PC-9 (cell line): ENCODE data around the gene ARHGEF28. TPM values are rescaled to one million over a fixed set of nuclear protein-coding genes. Genes with fewer than 3 reads are reported as not detected.

Experiments
- BruUV-seq: library from RNA; stranded (reverse); fragments of 400-500 nt; replicated peaks from 2 replicates; lab custom pipeline; 2021; lab: Mats Ljungman, UMichigan
- CTCF ChIA-PET: fragments of 300-600 bp; sonication (Branson Sonifier 250); formaldehyde crosslinking; loops from one replicate; lab custom pipeline; 2022; ENCODE audit warnings: antibody characterized with exemption; lab: Charles Lee
- POLR2A ChIA-PET: fragments of 300-600 bp; sonication (Branson Sonifier 250); formaldehyde crosslinking; loops from one replicate; lab custom pipeline; 2022; ENCODE audit warnings: antibody characterized with exemption; ENCODE audit not compliant: unreplicated experiment; lab: Charles Lee
- DNase-seq, 2 experiments: peaks; one replicate each; pipeline versions ENCODE4 v3.0.0 to v3.0.0-alpha.2; 2015 to 2022; ENCODE audit warnings: mixed read lengths in 1 of 2
- H2AFZ ChIP-seq: fragments of 200-600 bp; sonication (generic); 2 replicates; pipeline ENCODE4 v1.8.1; 2017; ENCODE audit warnings: antibody characterized with exemption
- H3F3A ChIP-seq: fragments of 200-600 bp; sonication (generic); 2 replicates; pipeline ENCODE4 v1.8.1; 2017; ENCODE audit warnings: antibody characterized with exemption, mild to moderate bottlenecking, low read depth; ENCODE audit not compliant: insufficient read depth
- H3K27ac ChIP-seq: fragments of 200-600 bp; sonication (generic); 2 replicates; pipeline ENCODE4 v1.6.1; 2016; ENCODE audit warnings: mixed run types
- H3K27me3 ChIP-seq: fragments of 200-600 bp; sonication (generic); 2 replicates; pipeline ENCODE4 v1.6.1; 2016; ENCODE audit warnings: low read depth, mixed run types; ENCODE audit not compliant: insufficient read depth
- H3K36me3 ChIP-seq: fragments of 200-600 bp; sonication (generic); 2 replicates; pipeline ENCODE4 v1.6.1; 2016; ENCODE audit warnings: low read depth, mixed run types
- H3K4me1 ChIP-seq: fragments of 200-600 bp; sonication (generic); replicated peaks from 2 replicates; pipeline ENCODE4 v1.6.1; 2016; ENCODE audit warnings: mixed run types; ENCODE audit not compliant: insufficient read depth
- H3K4me2 ChIP-seq: fragments of 200-600 bp; sonication (generic); 2 replicates; pipeline ENCODE4 v1.6.1; 2017; ENCODE audit warnings: mixed run types
- H3K4me3 ChIP-seq: fragments of 200-600 bp; sonication (generic); 2 replicates; pipeline ENCODE4 v1.6.1; 2016; ENCODE audit warnings: mixed run types
- H3K79me2 ChIP-seq: fragments of 200-600 bp; sonication (generic); 2 replicates; pipeline ENCODE4 v1.6.1; 2017; ENCODE audit warnings: low read depth, mixed run types
- H3K9me2 ChIP-seq: fragments of 200-600 bp; sonication (generic); 2 replicates; pipeline ENCODE4 v1.8.1; 2017; ENCODE audit warnings: mild to moderate bottlenecking; ENCODE audit not compliant: insufficient read depth
- H3K9me3 ChIP-seq: fragments of 200-600 bp; sonication (generic); 2 replicates; pipeline ENCODE4 v1.8.1; 2016; ENCODE audit warnings: low read depth; ENCODE audit not compliant: insufficient read depth
- H4K20me1 ChIP-seq: fragments of 200-600 bp; sonication (generic); 2 replicates; pipeline ENCODE4 v1.8.1; 2017; ENCODE audit not compliant: insufficient read depth
- EZH2 ChIP-seq: fragments of 200-600 bp; sonication (generic); IDR thresholded peaks from 2 replicates; pipeline ENCODE4 v1.8.0; 2017; ENCODE audit warnings: antibody characterized with exemption, low read depth
- intact Hi-C: fragments of 100-400 bp; cut with micrococcal nuclease; formaldehyde crosslinking; loops from one replicate; pipeline ENCODE4 v1.10.0; 2022; ENCODE audit not compliant: unreplicated experiment
- total RNA-seq: library from RNA; stranded (reverse); gene quantifications from 2 replicates; pipeline ENCODE4 v1.2.3, GENCODE V29; 2021
- TF ChIP-seq, protein P1 (sequence below): fragments of 200-600 bp; sonication (generic); conservative IDR thresholded peaks from 2 replicates; pipeline ENCODE4 v1.6.1; 2017; ENCODE audit warnings: mixed run types, antibody characterized with exemption, mild to moderate bottlenecking, moderate library complexity

The ARHGEF28 gene
- total RNA-seq, 1 experiment from 2014 or later, result 77.5 TPM

DNA sequence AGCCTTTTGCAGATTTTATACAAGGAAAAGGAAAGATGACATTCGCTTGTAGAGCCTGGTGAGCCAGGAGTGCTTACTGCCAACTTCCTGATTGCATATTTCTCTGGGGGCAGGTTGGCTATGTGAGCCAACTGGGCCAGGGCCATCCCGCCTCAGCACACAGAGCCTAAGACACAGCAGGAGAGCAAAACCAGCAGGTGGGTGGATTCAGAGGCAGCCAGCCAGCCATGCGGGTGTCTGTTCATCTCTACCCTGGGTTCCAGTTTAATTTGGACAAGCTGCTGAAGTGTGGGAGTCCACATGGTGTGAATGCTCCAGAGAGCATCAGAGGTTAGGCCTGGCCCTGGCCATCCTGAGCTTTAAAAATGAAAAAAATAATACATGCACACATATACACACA lies 291.4 kb downstream of the ARHGEF28 start:
- Histone ChIP-seq H3K9me2 (no peaks in the 10 kb centered on the region), H3K4me3 (no peak overlapping the region), H2AFZ (no peak overlapping the region), H3K4me2 (no peak overlapping the region), H3K4me1 (no peaks in the 10 kb centered on the region), H4K20me1 (no peaks in the 10 kb centered on the region), H3K36me3 (peaks cover 19% of the 10 kb centered on the region), H3K79me2 (no peaks in the 10 kb centered on the region), H3F3A (0 out of 2 replicates have a peak, but pooled peaks cover under 1% of the 10 kb centered on the region), H3K27me3 (no peaks in the 10 kb centered on the region), H3K27ac (no peak overlapping the region), H3K9me3 (no peaks in the 10 kb centered on the region)
- no peak for DNase-seq
- ChIA-PET POLR2A (no interaction called here), CTCF (no interaction called here)
- no TSS peak for BruUV-seq
- TF ChIP-seq, protein P1, sequence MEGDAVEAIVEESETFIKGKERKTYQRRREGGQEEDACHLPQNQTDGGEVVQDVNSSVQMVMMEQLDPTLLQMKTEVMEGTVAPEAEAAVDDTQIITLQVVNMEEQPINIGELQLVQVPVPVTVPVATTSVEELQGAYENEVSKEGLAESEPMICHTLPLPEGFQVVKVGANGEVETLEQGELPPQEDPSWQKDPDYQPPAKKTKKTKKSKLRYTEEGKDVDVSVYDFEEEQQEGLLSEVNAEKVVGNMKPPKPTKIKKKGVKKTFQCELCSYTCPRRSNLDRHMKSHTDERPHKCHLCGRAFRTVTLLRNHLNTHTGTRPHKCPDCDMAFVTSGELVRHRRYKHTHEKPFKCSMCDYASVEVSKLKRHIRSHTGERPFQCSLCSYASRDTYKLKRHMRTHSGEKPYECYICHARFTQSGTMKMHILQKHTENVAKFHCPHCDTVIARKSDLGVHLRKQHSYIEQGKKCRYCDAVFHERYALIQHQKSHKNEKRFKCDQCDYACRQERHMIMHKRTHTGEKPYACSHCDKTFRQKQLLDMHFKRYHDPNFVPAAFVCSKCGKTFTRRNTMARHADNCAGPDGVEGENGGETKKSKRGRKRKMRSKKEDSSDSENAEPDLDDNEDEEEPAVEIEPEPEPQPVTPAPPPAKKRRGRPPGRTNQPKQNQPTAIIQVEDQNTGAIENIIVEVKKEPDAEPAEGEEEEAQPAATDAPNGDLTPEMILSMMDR, result no peak
- TF ChIP-seq EZH2, result no peak
- intact Hi-C loops, result no loop called here

DNA sequence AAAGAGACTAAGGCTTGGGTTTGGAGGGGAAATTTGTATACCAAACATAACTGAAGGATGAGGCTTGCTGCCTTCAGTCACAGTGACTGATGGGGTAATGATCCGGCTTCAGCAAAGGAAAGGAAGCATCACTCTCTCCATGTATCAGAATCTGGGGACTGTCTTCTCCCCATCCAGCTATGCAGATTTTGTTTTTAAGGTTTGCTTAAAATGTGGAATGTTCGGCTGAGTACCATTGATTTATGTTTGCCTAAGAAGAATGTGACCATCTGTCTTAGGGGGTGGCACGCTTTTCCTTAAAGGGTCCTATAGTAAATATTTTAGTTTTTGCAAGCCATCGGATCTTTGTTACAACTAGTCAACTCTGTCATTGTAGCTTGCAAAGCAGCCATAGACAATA lies 291.9 kb downstream of the ARHGEF28 start:
- Histone ChIP-seq H3K27me3 (no peaks in the 10 kb centered on the region), H3K4me2 (no peak overlapping the region), H2AFZ (no peak overlapping the region), H3K36me3 (peaks cover 21% of the 10 kb centered on the region; the same call in 1 of the 2 replicates), H3K9me2 (no peaks in the 10 kb centered on the region), H3K27ac (no peak overlapping the region), H3K79me2 (no peaks in the 10 kb centered on the region), H3K9me3 (no peaks in the 10 kb centered on the region), H3K4me3 (no peak overlapping the region), H3K4me1 (no peaks in the 10 kb centered on the region), H4K20me1 (no peaks in the 10 kb centered on the region), H3F3A (0 out of 2 replicates have a peak, but pooled peaks cover 5% of the 10 kb centered on the region)
- POLR2A ChIA-PET, result no interaction called here
- CTCF ChIA-PET, result no interaction called here
- no peak for TF ChIP-seq EZH2
- TF ChIP-seq, protein P1, result no peak
- DNase-seq, result no peak
- intact Hi-C loops, result no loop called here
- BruUV-seq, result no TSS peak

DNA sequence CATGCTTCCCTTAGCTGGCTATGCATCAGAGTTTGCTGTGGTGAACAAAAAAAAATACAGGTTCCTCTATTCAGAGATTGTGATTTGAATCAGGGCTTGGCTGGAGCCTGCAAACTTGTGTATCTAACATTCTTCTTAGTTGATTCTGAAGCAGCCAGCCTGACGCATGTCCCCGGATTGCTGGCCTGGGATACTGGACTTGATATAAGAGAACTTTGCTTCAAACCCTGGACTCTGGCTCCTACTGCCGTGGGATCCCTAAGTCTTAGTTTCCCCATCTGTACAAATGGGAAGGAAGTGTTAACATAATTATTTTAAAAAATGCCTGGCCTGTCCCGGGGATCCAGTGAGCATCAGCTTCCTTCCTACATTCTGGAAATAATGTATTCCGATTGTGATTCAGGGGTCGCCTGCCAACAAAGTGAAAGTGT lies 292.8 kb downstream of the ARHGEF28 start:
- CTCF ChIA-PET, result interaction anchor here (0.6 kb wide), 1 partner anchor 321 kb away, joined by 3 read pairs; no protein-coding TSS in a partner anchor

More for the DNA sequence above, 292.8 kb downstream of the ARHGEF28 start:
- H3F3A ChIP-seq, result 0 out of 2 replicates have a peak, but pooled peaks cover 6% of the 10 kb centered on the region
- intact Hi-C loops, result no loop called here
- H3K4me2 ChIP-seq, result no peak overlapping the region
- no peak for DNase-seq
- POLR2A ChIA-PET, result no interaction called here
- peaks cover 28% of the 10 kb centered on the region; the same call in 1 of the 2 replicates for H3K36me3 ChIP-seq
- H4K20me1 ChIP-seq, result no peaks in the 10 kb centered on the region
- H3K9me2 ChIP-seq, result no peaks in the 10 kb centered on the region
- H3K27ac ChIP-seq, result no peak overlapping the region
- TF ChIP-seq, protein P1, result no peak
- no peak for TF ChIP-seq EZH2
- H3K4me3 ChIP-seq, result no peak overlapping the region
- H3K9me3 ChIP-seq, result no peaks in the 10 kb centered on the region
- H3K27me3 ChIP-seq, result no peaks in the 10 kb centered on the region
- no peak overlapping the region for H2AFZ ChIP-seq
- no peaks in the 10 kb centered on the region for H3K4me1 ChIP-seq
- BruUV-seq, result no TSS peak
- H3K79me2 ChIP-seq, result no peaks in the 10 kb centered on the region
